ENCODE measurements around the gene MPST.
"Not testable (repeated sequence)": the region's sequence is repeated elsewhere in the genome, so short reads cannot be mapped to it uniquely, and the experiment has no call there.

The MPST gene

DNA sequence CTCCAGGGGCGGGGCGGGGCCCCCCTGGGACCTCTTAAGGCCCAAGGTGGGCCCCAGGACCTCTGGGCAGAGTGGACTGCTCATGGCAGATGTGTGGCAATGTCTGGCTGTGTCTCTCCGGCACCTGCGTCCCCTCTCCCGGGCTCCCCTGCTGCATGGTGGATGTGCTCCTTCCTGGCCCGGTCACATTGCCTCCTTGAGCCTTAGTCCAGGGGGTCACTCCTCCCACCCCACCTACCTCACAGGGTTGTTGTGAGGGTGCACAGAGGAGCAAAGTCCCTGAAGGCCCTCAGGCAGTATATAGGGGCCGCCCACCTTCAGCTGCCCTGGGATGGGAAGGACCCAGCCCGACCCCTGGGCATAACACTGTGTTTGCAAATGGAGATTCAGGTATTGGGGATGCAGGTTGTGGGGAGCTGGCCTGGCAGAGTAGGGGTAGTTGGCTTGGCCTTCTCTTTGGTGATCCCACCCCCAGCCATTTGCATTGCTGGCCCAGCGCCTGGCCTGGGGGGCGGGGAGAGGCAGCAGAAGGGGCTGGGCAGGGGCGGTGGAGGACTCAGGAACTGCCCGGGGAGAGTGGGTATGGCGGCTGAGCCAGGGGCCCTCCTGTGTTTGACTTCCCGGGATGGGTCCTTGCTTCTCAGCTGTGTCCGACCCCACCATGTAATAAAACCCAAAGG lies 43.3 kb downstream of the MPST start:
- DNase-seq = no peak

- no peak for DNase-seq
Observed at GRCh38 chr22:37063431-37064420, 44.2 kb downstream of the MPST start.

GRCh38 chr22:37064553-37064952 lies 45.0 kb downstream of the MPST start:
- DNase-seq = no peak

DNA sequence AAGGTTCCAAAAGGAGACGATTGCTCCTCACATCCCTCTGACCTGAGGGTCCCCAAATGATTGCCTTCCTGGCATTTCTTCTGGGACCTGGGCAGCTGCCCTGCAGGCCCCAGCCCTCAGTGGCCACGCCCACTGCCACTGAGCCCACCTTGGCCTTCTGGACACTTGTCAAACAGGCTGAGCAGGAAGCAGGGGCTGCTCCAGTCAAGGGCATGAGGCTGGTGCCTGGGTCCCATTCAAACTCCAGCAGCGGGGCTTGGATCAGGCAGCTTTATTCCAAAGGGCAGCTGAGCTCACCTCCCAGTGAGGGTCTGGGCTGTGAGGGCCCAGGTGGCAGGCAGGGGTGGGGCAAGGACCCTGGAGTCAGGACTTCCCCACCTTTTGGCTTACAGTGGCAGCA lies 45.6 kb downstream of the MPST start:
- no peak for DNase-seq

GRCh38 chr22:37065961-37066360 lies 46.4 kb downstream of the MPST start:
- no peak for DNase-seq

DNA sequence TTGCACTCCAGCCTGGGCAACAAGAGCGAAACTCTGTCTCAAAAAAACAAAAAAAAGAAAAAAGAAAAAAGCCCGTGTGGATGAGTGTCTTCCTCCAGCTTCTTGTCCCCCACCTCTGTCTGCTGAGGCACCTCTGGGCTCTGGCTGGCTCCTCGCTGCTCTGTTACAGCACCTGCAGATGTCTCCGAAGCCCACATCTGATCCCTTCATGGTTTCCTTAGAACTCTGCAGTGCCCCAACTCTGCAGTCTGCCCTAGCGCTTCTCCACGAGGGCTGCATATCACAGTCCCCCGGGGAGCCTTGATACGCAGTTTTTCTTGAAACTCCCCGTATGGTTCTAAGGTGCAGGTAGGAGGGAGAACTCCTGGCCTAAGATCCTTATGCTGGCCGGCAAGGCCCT lies 47.9 kb downstream of the MPST start:
- DNase-seq = no peak

- no peak for DNase-seq
Observed at GRCh38 chr22:37068859-37069258, 49.3 kb downstream of the MPST start.

DNA sequence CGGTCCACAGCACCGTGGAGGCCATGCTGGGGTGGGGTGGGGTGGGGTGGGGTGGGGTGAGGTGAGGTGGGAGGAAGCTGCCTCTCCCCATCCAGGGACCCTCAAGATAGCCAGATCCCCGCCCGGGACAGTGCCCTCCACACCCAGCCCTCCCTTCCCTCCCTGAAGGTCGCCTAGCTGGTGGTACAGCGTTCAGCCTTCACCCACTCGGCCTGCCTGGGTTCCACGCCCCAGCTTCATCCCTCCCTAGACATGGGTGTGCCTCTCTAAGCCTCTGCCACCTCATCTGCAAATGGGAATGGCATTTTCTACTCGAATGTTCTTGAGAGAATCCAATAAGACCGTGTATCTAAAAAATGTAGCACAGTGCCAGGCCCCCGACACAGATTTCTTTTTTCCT lies 49.8 kb downstream of the MPST start:
- DNase-seq = no peak

- no peak for DNase-seq
Observed at GRCh38 chr22:37069719-37070118, 50.2 kb downstream of the MPST start.

DNA sequence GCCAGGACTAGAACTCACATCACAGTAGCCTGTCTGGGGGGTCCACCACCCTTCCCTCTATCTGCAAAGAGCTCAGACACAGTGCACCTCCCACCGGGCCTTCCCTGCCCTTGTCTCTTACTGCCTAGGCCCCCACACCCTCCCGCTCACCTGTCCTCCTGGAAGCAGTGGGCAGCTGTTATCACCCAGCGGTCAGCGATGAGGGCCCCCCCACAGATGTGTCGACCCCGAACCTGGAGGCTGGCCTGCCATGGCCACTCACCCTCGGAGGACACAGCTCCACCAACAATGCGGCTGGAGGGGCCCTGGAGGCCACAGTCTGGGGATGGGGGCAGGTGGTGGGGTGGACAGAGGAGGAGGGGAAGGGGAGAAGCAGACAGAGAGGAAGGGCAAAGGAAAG lies 50.8 kb downstream of the MPST start:
- no peak for DNase-seq

GRCh38 chr22:37070744-37071143 lies 51.2 kb downstream of the MPST start:
- no peak for DNase-seq

DNA sequence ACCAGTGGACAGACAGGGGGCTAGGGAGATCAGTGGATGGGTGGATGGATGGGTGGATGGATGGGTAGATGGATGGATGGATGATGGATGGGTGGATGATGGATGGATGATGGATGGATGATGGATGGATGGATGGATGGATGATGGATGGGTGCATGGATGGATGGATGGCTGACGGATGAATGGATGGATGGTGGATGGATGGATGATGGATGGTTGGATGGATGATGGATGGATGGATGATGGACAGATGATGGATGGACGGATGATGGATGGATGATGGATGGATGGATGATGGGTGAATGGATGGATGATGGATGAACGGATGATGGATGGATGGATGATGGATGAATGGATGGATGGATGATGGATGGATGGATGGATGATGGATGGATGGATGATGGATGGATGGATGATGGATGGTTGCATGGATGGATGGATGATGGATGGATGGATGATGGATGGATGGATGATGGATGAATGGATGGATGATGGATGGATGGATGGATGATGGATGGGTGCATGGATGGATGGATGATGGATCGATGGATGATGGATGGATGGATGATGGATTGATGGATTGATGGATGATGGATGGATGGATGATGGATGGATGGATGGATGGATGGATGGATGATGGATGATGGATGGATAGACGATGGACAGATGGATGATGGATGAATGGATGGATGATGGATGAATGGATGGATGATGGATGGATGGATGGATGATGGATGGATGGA lies 52.5 kb downstream of the MPST start:
- DNase-seq = not testable (repeated sequence)

DNA sequence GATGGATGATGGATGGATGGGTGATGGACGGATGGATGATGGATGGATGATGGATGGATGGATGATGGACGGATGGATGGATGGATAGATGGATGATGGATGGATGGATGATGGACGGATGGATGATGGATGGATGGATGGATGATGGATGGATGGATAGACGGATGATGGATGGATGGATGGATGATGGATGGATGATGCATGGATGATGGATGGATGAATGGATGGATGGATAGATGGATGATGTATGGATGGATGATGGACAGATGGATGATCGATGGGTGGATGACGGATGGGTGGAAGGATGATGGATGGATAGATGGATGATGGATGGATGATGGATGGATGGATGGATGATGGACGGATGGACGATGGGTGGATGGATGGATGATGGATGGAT lies 53.1 kb downstream of the MPST start:
- DNase-seq = no peak

- DNase-seq = no peak
Observed at GRCh38 chr22:37074537-37074936, 55.0 kb downstream of the MPST start.

DNA sequence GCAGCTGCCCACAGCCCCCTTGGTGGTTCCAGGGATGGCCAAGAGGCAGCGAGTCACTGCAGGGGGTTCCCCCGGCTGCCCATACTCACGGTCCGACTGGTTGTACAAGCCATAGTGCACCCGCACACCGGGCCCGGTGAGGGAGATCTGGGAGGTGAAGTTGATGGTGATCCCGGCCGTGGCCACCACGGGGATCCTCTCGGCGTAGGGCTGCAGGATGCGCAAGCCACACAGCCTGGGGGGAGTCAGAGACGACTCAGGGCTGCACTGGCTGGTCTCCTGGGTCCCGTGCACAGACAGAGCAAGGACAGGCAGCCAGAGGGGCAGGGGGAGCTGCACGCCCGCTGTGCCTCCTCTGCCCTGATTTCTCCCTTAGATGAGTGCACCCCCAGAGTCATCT lies 55.5 kb downstream of the MPST start:
- no peak for DNase-seq

DNA sequence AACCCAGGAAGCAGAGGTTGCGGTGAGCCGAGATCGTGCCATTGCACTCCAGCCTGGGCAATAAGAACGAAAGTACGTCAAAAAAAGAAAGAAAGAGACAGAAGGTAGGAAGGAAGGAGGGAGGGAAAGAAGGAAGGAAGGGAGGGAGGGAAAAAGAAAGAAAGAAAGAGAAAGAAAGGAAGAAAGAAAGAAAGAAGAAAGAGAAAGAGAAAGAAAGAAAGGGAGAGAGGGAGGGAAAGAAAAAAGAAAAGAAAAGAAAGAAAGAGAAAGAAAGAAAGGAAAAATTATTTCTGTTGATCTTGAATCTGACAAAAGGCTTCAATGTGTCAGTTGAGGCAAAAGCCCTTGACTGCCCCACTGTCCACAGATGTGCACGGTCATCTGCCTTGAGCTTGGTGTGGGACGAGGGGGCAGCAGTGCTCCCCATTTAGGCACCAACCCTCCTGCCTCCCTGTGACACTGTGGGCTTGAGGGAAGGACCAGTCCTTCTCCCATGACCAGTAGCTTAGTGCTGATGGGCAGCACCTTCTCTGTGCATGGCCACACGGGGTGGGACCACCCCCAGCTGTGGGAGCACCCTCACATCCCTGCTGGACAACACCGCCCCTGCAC lies 56.4 kb downstream of the MPST start:
- DNase-seq = no peak

DNA sequence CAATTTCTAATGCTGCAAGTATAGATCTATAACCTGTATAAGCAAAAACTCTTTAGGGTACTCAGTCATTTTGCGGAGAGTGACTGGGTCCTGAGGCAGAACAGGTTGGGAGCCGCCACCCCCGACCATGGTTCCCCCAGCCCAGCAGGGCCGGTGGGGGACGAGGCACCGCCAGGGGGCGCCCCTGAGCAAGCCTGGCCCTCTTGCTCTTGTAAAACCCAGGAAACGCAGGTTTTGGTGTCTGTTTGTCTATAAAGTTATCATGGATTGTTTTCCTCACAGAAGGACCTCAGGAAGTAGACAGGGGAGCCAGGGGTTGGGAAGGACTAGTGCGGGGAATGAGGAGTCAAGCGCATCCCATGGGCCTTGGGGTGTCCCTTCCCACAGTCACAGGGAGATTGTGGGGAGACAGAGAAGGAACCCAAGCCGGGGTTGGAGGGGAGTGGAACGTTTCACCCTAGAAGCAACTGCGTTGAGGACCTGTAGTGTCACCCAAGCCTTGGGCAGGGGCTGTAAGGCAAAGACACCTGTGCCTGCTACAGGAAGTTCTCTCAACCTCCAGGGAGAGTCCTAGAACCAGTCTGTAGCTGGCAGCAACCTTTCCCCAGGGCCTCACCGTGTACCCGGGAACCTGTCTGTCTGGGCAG lies 58.4 kb downstream of the MPST start:
- DNase-seq = no peak

GRCh38 chr22:37079158-37079557 lies 59.6 kb downstream of the MPST start:
- DNase-seq = no peak

All from NCI-H446 treated with DMSO at 0.1 percent for 48 hours (cell line).